Measurements from ENCODE around the gene PCDHB14.

DNA sequence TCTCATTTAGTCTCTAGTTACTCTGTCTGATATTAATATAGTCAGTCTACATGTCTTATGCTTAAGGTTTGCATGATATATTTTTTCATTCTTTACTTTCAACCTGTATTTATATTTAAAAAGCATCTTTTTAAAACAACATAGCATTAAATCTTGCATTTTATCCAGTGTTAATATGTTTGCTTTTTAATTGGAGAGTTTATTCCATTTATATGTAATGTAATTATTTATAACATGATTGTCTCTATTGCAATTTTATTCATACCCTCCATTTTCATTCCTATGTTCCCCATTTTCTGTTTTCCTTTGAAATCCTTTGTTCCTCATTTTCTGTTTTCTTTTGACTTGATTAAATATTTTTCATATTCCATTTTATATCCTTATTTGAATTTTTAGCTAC, 35.3 kb downstream of the PCDHB14 start:
- TF ChIP-seq, protein P1, sequence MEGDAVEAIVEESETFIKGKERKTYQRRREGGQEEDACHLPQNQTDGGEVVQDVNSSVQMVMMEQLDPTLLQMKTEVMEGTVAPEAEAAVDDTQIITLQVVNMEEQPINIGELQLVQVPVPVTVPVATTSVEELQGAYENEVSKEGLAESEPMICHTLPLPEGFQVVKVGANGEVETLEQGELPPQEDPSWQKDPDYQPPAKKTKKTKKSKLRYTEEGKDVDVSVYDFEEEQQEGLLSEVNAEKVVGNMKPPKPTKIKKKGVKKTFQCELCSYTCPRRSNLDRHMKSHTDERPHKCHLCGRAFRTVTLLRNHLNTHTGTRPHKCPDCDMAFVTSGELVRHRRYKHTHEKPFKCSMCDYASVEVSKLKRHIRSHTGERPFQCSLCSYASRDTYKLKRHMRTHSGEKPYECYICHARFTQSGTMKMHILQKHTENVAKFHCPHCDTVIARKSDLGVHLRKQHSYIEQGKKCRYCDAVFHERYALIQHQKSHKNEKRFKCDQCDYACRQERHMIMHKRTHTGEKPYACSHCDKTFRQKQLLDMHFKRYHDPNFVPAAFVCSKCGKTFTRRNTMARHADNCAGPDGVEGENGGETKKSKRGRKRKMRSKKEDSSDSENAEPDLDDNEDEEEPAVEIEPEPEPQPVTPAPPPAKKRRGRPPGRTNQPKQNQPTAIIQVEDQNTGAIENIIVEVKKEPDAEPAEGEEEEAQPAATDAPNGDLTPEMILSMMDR (IDR thresholded peaks at IDR 0.05; ENCODE audit: low read length): no peak
- no peak for TF ChIP-seq EZH2 (IDR thresholded peaks at IDR 0.05; ENCODE audit: borderline replicate concordance, low read length)

Measured in OCI-LY1 (cell line).